ENCODE results near the gene LGALS1.
"Not testable (repeated sequence)": the region's sequence is repeated elsewhere in the genome, so short reads cannot be mapped to it uniquely, and the experiment has no call there.

The LGALS1 gene

DNA sequence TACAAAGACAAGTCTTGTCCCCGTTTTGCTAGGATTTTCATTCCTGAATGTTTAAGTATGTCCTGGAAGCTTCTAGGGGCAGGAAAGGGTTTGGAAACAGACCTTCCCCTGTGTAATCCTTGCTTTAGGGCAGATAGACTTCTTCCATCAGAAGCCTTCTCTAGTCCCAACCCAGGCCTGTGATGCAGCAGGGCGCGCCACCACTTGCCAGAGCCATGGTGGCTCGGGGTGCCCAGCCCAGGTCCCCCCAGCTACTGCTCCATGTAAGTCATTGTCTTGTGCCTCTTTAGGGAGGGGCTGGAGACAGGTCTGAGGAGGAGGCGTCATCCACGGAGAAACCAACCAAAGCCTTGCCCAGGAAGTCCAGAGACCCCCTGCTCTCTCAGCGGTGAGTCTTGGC is 15.0 kb downstream of the LGALS1 start:
- no peak for DNase-seq (ENCODE audit: low read depth)

DNA sequence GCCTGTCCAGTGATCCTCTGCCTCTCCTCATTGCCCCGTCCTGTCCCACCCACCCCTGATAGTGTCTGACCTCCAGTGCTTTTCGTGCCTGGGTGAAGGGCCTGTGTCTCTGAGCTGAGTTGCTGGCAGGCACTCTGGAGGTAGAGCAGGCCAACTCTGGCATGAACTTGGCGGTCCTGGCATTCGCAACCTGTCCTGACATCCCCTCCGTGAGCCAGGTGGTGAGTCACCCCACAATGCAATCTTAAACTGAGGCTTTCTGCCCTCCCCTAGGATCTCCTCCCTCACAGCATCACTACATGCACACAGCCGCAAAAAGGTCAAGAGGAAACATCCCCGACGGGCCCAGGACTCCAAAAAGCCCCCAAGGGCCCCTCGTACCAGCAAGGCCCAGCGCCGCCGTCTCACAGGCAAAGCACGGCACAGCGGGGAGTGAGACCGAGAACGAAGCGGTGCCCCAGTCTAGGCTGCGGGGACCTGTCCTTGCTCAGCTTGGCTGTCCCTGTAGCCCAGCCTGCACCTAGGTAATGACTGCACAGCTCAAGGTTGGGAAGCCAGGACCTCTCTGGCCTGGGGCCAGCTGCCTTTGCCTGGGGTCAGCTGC is 15.6 kb downstream of the LGALS1 start:
- DNase-seq (ENCODE audit: low read depth): no peak

DNA sequence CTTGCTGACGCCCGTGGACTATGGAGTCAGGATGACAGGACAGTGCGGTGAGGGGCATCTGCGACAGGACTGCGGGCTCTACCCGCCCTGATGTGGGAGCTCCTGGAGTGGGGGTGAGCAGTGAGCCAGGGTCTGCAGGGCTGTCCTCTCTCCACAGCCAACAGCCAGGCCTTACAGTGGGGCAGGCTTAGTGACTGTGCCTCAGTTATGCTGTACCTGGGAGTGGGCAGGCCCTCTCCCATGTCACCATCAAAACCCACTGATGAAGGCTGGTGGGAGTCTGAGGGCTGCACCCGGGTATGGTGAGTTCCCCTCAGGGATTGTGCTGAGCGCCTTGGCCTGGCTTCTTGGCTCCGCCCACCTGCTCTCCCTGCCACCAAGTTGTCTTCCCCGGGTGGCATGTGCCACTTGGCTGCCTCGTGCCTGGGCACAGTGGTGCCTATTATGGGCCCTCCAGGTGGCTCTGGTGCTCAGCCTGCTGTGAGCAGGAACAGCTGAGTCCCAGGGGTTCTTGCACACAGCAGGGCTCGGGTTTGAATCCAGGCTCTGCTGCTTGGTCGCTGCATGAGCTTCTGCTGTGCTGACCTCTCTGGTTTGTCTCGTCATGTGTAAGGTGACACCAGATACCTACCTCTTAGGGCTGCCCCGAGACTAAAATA is 17.3 kb downstream of the LGALS1 start:
- no peak for DNase-seq (ENCODE audit: low read depth)

DNA sequence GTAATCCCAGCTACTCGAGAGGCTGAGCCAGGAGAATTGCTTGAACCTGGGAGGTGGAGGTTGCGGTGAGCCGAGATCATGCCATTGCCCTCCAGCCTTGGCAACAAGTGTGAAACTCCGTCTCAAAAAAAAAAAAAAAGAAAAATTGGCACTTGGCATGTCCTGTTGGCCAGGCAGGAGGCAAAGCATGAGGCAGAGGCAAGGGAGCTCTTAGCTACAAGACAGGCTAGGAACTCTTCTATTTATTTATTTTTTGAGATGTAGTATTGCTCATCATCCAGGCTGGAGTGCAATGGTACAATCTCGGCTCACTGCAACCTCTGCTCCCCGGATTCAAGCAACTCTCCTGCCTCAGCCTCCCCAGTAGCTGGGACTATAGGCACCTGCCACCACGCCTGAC is 18.7 kb downstream of the LGALS1 start:
- not testable (repeated sequence) for DNase-seq (ENCODE audit: low read depth)

DNA sequence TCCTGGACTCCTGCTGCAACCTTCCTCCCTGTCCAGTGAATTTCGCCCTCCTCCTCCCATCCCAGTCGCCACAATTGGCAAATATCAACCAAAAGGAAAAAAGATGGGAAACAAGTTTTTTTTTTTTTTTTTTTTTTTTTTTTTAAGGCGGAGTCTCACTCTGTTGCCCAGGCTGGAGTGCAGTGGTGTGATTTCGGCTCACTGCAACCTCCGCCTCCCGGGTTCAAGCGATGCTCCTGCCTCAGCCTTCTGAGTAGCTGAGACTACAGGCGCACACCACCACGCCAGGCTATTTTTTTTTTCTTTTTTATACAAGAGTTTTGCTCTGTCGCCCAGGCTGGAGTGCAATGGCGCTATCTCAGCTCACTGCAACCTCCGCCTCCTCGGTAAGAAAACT is 20.8 kb downstream of the LGALS1 start:
- DNase-seq (ENCODE audit: low read depth): not testable (repeated sequence)

DNA sequence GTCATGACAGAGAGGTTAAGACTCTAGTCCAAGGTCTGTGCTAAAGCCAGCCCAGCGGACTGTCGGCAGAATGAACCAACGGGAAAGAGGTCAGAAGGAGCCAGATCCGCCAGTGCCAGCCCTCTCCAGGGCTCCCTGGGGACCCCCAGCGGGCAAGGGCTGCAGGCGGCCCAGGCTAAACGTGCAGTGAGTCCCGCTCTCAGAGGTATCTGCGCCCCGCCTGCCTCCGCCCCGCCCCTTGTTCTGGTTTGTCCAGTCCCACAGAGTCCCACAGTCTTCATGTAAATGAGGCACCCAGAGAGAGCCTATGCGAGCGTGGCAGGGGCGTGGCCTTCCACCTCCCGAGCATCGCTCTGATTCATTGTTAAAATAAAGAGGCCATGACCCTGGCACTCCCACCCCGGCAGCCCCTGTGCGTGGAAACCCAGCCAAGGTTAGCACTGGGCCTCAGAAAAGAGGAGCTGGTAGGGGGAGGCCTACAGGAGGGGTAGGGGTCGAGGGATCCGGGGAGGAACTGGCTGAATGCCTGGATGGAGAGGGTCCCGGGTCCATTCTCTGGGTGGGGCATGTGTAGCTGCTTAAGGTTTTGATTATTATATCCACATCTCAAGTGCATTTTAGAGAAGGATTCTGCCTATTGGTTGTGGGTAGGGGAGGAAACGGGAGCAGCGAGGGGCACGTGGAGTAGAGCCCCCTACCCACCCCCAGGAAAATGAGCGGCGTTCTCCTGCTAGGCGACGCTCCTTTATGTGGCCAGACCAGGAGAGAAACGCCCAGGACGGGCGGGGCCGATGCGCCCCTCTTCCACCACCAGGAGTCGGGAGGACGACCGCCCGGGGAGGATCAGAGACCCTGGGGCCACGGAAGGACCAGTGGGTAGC is 21.5 kb downstream of the LGALS1 start, which contains the start of gene TRIOBP:
Gene TRIOBP, plus strand, starts transcription at position 392 of the 881 bp plus-strand sequence. CDS start 4,318 bp downstream, outside the sequence.
- DNase-seq (ENCODE audit: low read depth): peak; percentile 97

DNA sequence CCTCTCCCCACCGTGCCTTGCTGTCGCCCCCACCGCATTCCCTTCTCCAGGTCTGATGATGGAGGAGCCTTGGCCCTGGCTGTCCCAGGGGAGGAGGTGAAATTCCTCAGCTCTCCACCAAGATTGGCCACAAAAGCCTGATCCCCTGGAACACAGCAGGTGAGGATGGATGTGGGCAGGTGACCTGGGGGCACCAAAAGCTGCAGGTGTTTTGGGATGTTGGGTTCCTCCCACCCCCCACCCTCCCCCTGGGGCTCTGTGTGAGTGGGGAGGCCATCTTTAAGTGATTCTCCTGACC is 22.1 kb downstream of the LGALS1 start:
- no peak for DNase-seq (ENCODE audit: low read depth)

DNA sequence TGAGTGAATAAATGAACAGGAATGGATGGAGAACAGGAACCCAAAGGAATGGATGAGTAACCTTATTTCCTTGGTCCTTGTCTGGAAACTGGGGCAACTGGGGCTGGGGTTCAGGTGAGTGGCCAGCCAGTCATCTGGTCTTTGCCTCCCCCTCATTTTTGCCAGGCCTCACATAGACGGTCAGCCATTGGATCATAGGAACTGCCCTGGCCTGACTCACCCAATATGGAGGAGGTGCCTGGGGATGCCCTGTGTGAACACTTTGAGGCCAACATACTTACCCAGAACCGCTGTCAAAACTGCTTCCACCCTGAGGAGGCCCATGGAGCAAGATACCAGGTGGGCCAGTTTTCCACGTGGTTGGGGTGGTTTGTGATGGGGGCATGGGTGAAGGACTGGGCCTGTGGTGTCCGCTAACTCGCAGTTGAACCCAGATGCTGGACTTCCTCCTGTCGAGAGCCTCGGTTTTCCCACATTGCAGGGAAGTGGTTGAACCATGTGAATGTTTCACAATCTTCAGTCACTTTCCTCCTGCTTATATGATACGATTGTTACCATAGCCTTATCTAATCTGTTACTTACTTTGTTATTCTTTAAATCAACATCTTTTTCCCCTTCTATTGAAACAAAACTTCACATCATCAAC is 25.8 kb downstream of the LGALS1 start:
- DNase-seq (ENCODE audit: low read depth): no peak

DNA sequence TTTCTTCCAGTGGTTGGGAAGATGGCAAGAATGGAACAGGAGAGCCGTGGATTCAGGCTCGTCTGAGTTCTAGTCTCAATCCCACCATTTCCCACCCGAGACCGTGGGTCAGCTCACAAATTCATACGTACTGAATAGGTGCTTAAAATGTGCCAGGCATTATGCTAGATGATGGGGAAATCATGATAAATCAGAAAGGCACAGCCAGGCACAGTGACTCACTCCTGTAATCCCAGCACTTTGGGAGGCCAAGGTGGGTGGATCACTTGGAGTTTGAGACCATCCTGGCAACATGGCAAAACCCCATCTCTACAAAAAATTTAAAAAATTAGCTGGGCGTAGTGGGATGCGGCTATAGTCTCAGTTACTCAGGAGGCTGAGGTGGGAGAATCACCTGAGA is 28.5 kb downstream of the LGALS1 start:
- peak; percentile 22 for DNase-seq (ENCODE audit: low read depth)

DNA sequence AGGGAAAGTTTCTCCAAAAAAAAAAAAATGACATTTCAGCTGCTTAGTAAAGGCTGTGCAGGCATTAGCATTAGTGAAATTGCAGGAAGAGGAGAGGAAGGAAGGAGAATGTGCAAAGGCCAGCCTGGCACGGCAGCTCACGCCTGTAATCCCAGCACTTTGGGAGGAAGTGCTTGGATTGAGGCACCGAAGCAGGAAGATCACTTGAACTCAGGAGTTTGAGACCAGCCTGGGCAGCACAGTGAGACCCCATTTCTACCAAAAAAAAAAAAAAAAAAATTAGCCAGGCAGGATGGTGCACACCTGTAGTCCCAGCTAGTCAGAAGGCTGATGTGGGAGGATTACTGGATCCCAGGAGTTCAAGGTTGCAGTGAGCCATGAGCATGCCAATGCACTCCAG is 29.2 kb downstream of the LGALS1 start:
- no peak for DNase-seq (ENCODE audit: low read depth)

DNA sequence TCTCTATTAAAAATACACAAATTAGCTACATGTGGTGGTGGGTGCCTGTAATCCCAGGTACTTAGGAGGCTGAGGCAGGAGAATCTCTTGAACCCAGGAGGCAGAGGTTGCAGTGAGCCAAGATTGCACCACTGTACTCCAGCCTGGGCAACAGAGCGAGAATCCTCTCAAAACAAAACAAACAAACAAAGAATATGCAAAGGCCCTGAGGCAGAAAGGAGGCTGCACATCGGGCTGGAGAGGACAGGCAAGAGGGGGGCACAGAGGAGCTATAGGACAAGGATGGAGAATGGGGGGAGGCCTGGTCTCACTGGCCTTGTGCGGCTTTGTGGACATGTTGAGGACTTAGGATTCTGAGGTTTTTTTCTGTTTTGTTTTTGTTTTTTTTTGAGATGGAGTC is 29.8 kb downstream of the LGALS1 start:
- DNase-seq (ENCODE audit: low read depth): no peak

DNA sequence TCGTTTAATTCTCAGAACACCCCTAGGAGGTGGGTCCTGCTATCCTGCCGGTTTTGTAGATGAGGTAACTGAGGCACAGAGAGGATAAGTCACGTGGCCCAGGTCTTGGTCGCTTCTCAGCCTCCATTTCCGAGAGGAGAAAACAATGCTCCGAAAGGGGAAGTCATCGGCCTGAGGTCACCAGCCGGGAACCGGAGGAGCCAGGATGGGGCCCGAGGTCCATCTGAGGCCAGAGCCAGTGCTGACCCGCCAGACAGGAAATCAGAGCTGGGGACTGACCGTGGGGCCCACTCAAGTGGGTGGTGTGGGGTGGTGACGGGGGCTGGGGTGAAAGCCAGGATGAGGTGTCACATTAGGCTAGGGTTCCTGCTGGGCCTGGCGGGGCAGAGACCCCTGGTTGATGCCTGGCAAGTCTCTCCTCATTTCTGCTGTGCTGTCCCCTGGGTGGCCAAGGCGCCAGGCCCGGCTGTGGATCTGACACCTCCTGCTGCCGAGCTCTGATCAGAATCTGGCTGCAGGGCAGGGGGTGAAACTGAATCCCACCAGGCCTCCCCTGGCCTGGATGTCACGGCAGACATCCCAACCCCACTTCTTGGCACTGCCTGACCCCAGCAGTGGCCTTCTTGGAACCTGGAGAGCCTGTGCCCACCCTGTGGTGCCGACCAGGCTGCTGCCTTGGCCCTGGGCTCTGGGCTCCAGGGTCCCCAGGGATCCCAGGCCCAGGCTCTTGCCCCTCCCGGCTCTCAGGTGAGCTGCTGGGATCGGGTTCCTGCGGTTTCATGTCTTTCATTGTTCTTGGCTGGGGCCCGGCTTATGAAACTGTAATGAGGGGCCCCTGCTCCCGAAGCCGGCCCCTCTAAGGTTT is 33.4 kb downstream of the LGALS1 start:
- DNase-seq (ENCODE audit: low read depth): no peak

DNA sequence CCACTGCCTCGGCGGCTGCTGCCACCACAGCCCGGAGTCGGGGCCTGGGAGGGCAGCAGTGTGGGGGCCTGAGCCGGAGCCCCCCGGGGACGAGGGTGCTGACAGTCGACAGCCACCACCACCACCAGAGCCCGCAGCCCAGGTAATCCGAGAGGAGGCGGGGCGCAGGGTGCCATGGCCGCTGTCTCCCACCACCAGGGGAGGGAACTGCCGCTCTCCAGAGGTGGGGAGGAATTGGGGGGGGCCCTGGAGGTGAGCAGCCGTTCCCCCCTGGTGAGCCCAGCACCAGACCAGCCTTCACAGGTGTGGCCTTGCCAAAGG is 34.0 kb downstream of the LGALS1 start:
- DNase-seq (ENCODE audit: low read depth): no peak

DNA sequence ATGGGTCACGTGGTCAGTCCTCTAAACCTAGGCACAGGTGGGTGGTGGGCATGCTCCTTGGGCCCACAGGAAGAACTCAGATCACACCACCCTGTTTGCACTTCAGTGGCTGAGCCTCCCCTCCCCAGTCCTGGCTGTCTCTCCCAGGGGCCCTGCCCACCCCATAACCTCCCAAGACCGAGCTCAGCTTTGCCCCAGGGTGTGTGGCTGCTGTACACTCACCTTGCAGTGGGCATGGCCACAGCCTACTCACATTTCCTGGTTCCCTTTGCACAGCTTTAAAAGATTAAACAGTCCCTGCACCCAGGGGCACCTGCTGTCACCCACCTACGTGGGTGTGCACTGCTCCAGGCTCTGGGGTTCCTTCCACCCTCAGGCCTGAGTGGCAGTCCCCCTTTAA is 35.2 kb downstream of the LGALS1 start:
- DNase-seq (ENCODE audit: low read depth): no peak

DNA sequence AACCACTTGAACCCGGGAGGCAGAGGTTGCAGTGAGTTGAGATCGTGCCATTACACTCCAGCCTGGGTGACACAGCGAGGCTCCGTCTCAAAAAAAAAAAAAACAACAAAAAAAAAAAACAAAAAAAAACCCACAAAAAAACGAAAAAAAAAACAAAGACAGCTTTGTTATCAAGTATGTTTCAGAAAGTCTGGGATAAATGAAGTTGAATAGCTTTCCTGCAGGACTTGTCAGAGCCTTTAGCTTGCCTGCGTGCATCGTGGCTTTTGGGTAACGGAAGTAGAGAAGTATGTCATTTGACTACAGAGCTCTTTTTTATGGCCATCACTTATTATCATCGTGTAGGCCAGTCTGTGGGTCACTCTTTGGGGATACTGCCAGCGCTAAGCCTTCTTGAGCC is 36.1 kb downstream of the LGALS1 start:
- no peak for DNase-seq (ENCODE audit: low read depth)

DNA sequence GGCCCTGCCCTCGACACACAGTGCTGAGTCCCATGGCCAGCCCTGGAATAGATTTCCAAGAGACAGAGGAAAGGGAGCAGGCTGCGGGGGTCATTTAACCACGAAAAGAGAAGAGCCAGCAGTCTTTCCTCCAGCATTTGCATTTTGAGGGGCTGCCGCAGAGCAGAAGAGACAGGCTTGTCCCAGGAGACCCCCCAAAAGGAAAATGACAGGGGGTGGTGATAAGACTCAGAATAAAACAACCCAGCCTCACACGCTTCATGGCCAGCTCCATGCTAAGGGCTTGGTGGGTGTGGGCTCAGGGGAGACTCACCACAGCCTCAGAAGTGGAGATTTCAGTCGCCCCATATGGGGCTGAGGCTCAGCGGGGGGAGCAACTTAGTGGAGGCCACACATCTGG is 38.3 kb downstream of the LGALS1 start:
- no peak for DNase-seq (ENCODE audit: low read depth)

DNA sequence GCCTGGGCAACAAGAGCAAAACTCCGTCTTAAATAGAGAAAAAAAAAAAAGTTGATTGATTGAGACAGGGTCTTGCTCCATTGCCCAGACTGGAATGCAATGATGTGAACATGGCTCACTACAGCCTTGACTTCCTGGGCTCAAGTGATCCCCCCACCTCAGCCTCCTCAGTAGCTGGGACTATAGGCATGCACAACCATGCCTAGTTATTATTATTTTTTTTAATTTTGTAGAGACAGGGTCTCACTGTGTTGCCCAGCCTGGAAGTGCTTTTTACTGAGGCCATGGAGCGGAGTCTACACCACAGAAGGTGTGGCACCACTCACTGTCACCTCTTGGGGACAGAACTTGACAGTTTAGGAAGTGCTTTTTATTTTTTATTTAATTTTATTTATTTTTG is 39.2 kb downstream of the LGALS1 start:
- DNase-seq (ENCODE audit: low read depth): no peak

DNA sequence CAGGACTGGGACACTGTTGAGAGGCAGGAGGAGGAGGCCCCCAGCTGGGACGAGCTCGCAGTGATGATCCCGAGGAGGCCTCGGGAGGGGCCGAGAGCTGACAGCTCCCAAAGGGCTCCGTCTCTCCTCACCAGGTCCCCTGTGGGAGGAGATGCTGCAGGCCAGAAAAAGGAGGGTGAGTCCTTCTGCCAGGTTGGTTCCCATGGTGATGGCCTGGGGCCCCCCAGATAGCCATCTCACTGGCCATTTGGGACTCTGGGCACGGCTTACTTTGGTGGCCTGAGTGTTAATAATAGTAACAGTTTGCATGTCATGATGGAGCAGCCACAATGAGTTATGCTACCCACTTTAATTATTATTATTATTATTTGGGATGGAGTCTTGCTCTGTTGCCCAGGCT is 40.3 kb downstream of the LGALS1 start:
- DNase-seq (ENCODE audit: low read depth): no peak

DNA sequence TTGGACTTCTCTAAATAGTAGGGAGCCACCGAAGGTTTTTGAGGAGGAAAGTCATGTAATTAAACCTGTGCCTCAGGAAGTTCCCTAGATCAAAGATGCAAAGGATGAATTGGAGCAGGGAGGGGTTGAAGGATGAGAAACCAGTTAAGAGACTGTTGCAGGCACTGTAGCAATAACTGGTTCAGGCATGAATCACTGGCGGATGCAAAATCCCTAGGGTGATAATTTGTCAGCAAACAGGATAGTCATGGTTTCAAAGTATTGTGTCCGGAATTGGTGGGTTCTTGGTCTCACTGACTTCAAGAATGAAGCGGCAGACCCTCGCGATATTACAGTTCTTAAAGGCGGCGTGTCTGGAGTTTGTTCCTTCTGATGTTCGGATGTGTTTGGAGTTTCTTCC is 41.3 kb downstream of the LGALS1 start:
- peak; percentile 66 for DNase-seq (ENCODE audit: low read depth)

DNA sequence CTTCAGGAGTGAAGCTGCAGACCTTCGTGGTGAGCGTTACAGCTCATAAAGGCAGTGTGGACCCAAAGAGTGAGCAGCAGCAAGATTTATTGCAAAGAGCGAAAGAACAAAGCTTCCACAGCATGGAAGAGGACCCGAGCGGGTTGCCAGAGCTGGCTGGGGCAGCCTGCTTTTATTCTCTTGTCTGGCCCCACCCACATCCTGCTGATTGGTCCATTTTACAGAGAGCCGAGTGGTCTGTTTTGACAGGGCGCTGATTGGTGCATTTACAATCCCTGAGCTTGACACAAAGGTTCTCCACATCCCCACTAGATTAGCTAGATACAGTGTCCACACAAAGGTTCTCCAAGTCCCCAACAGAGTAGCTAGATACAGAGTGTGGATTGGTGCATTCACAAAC is 41.8 kb downstream of the LGALS1 start:
- DNase-seq (ENCODE audit: low read depth): not testable (repeated sequence)

DNA sequence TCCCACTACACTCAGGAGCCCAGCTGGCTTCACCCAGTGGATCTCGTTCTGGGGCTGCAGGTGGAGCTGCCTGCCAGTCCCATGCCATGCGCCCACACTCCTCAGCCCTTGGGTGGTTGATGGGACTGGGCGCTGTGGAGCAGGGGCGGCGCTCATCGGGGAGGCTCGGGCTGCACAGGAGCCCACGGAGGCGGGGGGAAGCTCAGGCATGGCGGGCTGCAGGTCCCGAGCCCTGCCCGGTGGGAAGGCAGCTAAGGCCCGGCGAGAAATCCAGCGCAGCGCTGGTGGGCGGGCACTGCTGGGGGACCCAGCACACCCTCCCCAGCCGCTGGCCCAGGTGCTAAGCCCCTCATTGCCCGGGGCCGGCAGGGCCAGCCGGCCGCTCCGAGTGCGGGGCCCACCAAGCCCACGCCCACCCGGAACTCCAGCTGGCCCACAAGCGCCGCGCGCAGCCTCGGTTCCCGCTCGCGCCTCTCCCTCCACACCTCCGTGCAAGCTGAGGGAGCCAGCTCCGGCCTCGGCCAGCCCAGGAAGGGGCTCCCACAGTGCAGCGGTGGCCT is 42.4 kb downstream of the LGALS1 start:
- DNase-seq (ENCODE audit: low read depth): not testable (repeated sequence)
